Lower leg skin (tissue), 4 donors: Measurements from ENCODE around the gene KLHDC8A. TPM values are rescaled to one million over a fixed set of nuclear protein-coding genes. Genes with fewer than 3 reads are reported as not detected.

Experiments used
- DNase-seq, 2 donors: peaks; one replicate each; pipeline ENCODE4 v3.0.0-alpha.2; 2019; ENCODE audit warnings: low spot score in 2 of 2
- H3K4me3 ChIP-seq: fragments of 200-600 bp; sonication (generic); 2 replicates; pipeline ENCODE4 v1.5.1; 2017; ENCODE audit warnings: mild to moderate bottlenecking, low read depth; ENCODE audit not compliant: poor library complexity, severe bottlenecking
- CTCF ChIP-seq, 3 donors: fragments of 450-650 bp; IDR thresholded peaks; one replicate each; pipeline ENCODE4 v1.5.1; 2016; ENCODE audit warnings: antibody characterized with exemption in 3 of 3, mild to moderate bottlenecking in 3 of 3, moderate library complexity in 2 of 3
- POLR2A ChIP-seq, 2 donors: fragments of 450-650 bp; IDR thresholded peaks; one replicate each; pipeline ENCODE4 v1.6.1; 2016 to 2017; ENCODE audit warnings: antibody characterized with exemption in 2 of 2, mild to moderate bottlenecking in 1 of 2, moderate library complexity in 1 of 2
- WGBS, 2 donors: methylation state at CpG; one replicate each; pipeline ENCODE4 v1.1.5; 2018; 5-methylcytosine and 5-hydroxymethylcytosine counted together
- intact Hi-C: fragments of 100-400 bp; cut with DNase I; formaldehyde crosslinking; loops from one replicate; pipeline ENCODE4 v1.15.0; 2023; ENCODE audit warnings: low total_unique reads
- total RNA-seq, 4 donors: library from RNA; depleted of rRNA; stranded (reverse); fragments of >200 nt; gene quantifications; one replicate each; pipeline ENCODE4 v1.1.0, GENCODE V29; 2016

The KLHDC8A gene
- total RNA-seq, 4 donors from 2014 or later, result 0.30 TPM; not detected in 3

- TF ChIP-seq CTCF (IDR thresholded peaks at IDR 0.05), result no peak
- TF ChIP-seq POLR2A (IDR thresholded peaks at IDR 0.05), result no peak
- H3K4me3 ChIP-seq, result no peak overlapping the region
- 83 to 92% methylated on average over 11 of the region's 11 CpGs for WGBS, 2 donors
- DNase-seq, result no peak
- intact Hi-C loops, result no loop called here
These were observed 11.0 kb downstream of the KLHDC8A start for GRCh38 chr1:205345761-205346160.

- intact Hi-C loops, result no loop called here
- DNase-seq, result no peak
- WGBS, 2 donors, result 13 to 54% methylated on average over 10 to 48 of the region's 59 CpGs
- TF ChIP-seq POLR2A (IDR thresholded peaks at IDR 0.05), result no peak
- TF ChIP-seq CTCF (IDR thresholded peaks at IDR 0.05), result no peak
- no peak overlapping the region for H3K4me3 ChIP-seq
These were observed 12.4 kb downstream of the KLHDC8A start for GRCh38 chr1:205344066-205344928.

DNA sequence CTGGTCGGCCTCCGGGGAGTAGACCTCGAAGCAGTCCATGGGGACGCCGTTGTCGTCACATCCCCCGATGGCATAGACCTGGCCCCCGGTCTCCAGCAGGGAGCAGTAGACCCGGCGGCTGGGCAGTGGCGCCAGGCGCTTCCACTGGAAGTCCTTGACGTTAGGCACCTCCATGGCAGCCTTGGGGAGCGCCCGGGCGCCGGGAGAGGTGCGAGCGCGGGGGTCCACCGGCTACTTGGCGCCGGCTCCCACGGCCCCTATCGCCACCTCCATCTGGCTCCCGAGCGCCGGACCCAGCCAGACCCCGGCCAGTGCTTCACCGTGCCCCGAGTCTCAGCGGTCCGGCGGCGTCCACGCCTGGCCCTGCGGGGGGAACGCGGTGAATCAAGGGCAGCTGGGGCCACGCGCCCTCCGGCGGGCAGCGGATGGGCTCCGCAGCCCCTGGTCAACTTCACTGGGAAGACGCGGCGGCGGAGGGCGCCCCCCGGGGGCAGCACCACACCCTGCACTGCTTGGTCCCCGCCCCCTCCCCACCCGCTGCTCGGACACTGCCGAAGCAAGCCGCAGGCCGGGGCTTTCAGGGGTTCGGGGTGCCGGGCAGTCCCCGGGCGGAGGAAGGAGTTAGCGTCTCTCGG is 13.2 kb downstream of the KLHDC8A start:
- intact Hi-C loops, result no loop called here
- WGBS, 2 donors, result 9 to 19% methylated on average over 7 to 32 of the region's 63 CpGs

DNA sequence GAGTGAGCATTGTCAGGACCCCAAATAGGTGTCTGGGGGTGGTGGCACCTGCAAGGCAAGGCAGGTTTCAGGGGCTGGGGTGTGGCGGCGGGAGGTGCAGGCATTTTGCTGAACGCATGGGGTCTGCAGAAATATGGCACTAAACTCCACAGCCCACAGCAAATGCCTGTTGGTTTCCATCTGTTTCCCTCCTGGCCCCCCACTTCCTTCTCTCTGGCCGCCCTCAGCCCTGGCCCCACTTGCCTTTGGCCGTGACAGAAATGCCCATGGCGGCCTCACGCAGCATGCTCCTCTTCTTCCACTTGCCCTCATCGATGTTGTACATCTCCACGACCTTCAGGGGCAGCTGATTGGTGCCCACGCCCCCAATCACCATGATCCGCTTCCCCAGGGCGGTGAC is 13.7 kb downstream of the KLHDC8A start:
- WGBS, 2 donors, result 76 to 77% methylated on average over 12 of the region's 12 CpGs

More for the DNA sequence above, 13.2 kb downstream of the KLHDC8A start:
- DNase-seq, result no peak
- TF ChIP-seq CTCF (IDR thresholded peaks at IDR 0.05) (no peak), POLR2A (IDR thresholded peaks at IDR 0.05) (no peak)
- no peak overlapping the region for H3K4me3 ChIP-seq

GRCh38 chr1:205340676-205341075 is 16.0 kb downstream of the KLHDC8A start:
- no peak for DNase-seq
- intact Hi-C loops, result no loop called here
- H3K4me3 ChIP-seq, result no peak overlapping the region
- 90 to 100% methylated on average over 1 of the region's 1 CpG for WGBS, 2 donors
- TF ChIP-seq POLR2A (IDR thresholded peaks at IDR 0.05) (no peak), CTCF (IDR thresholded peaks at IDR 0.05) (no peak)

More for the DNA sequence above, 13.7 kb downstream of the KLHDC8A start:
- no peak for DNase-seq
- intact Hi-C loops, result no loop called here
- TF ChIP-seq CTCF (IDR thresholded peaks at IDR 0.05) (no peak), POLR2A (IDR thresholded peaks at IDR 0.05) (no peak)
- no peak overlapping the region for H3K4me3 ChIP-seq
